Right cardiac atrium (tissue), 5 donors: ENCODE results near the gene SOCS2. TPM values are rescaled to one million over a fixed set of nuclear protein-coding genes. Genes with fewer than 3 reads are reported as not detected.
"Not testable (repeated sequence)": the region's sequence is repeated elsewhere in the genome, so short reads cannot be mapped to it uniquely, and the experiment has no call there.

ENCODE experiments used
- ATAC-seq, 2 donors: fragments of 200-7000 bp; cut with Tn5 transposase; one replicate each; pipeline versions ENCODE4 v1.8.0 to v1.9.1; 2020; ENCODE audit warnings: moderate library complexity in 2 of 2, mild to moderate bottlenecking in 1 of 2
- DNase-seq, 3 donors: peaks; one replicate each; pipeline ENCODE4 v3.0.0-alpha.2; 2020
- H3K27ac ChIP-seq: one replicate; pipeline ENCODE4 v1.5.1; 2013; ENCODE audit warnings: mild to moderate bottlenecking, low read length, control low read depth, moderate library complexity
- H3K27me3 ChIP-seq: one replicate; pipeline ENCODE4 v1.6.1; 2013; ENCODE audit not compliant: control insufficient read depth, insufficient read depth
- H3K4me1 ChIP-seq: one replicate; pipeline ENCODE4 v1.6.1; 2013; ENCODE audit warnings: low read length; ENCODE audit not compliant: control insufficient read depth, insufficient read depth
- H3K4me3 ChIP-seq: one replicate; pipeline ENCODE4 v1.5.1; 2013; ENCODE audit warnings: low read length, control low read depth
- H3K9me3 ChIP-seq: one replicate; pipeline ENCODE4 v1.6.1; 2013; ENCODE audit warnings: low read length; ENCODE audit not compliant: control insufficient read depth
- WGBS: extraction: QIAGEN DNeasy Blood & Tissue Kit; methylation state at CpG from one replicate; pipeline ENCODE4 v1.1.7; 2013; 5-methylcytosine and 5-hydroxymethylcytosine counted together
- intact Hi-C, 4 donors: fragments of 100-400 bp; cut with DNase I; formaldehyde crosslinking; loops; one replicate each; pipeline versions ENCODE4 v1.11.0 to v1.14.0; 2022 to 2023
- polyA plus RNA-seq: library from polyadenylated mRNA; stranded (reverse); fragments of 200-250 nt; gene quantifications from one replicate; pipeline ENCODE4 v1.2.3, GENCODE V29; 2013
- total RNA-seq, 4 donors: library from RNA; stranded (reverse); fragmentation: NEBNext Ultra II Directional; extraction: Animal tissue kit (Norgen Biotek cat#: 25700); gene quantifications; one replicate each; pipeline ENCODE4 v1.2.1, GENCODE V29; 2021
- donor health status: healthy with polysubstance abuse.
- donor health status: DM: no; HTN: yes; CAD: no.
- donor health status: DM: no; HTN: no; CAD: no.
- donor health status: DM: no; HTN: yes; CAD: no; lungs with severe emphysema.
- donor health status: DM: yes; HTN: yes; CAD: no.

The SOCS2 gene
- total and polyA plus RNA-seq, 5 donors, result 11.3 to 19.1 (median 15.9) TPM

- H3K4me3 ChIP-seq, result no peak overlapping the region
- no peaks in the 10 kb centered on the region for H3K27me3 ChIP-seq
- 35% methylated on average over 1 of the region's 1 CpG for WGBS
- H3K9me3 ChIP-seq, result no peaks in the 10 kb centered on the region
- no peak overlapping the region for H3K27ac ChIP-seq
- no peak for DNase-seq
- no peaks in the 10 kb centered on the region for H3K4me1 ChIP-seq
- ATAC-seq, result peak in 1 of 2 donors; percentile 39
- intact Hi-C loops, result no loop called here
Measured at GRCh38 chr12:93540466-93540865, 32.0 kb upstream of the SOCS2 start.

- Histone ChIP-seq H3K27me3 (no peaks in the 10 kb centered on the region), H3K4me1 (no peaks in the 10 kb centered on the region), H3K4me3 (no peak overlapping the region), H3K9me3 (no peaks in the 10 kb centered on the region), H3K27ac (no peak overlapping the region)
- DNase-seq (no peak), ATAC-seq (no peak)
- WGBS, result 36% methylated on average over 4 of the region's 4 CpGs
- intact Hi-C loops, result no loop called here
Measured at GRCh38 chr12:93541578-93542225, 30.8 kb upstream of the SOCS2 start.

GRCh38 chr12:93547778-93548177 lies 24.7 kb upstream of the SOCS2 start:
- ATAC-seq (no peak), DNase-seq (no peak)
- intact Hi-C loops, result no loop called here
- Histone ChIP-seq H3K4me3 (no peak overlapping the region), H3K4me1 (no peaks in the 10 kb centered on the region), H3K27ac (no peak overlapping the region), H3K27me3 (no peaks in the 10 kb centered on the region), H3K9me3 (no peaks in the 10 kb centered on the region)
- WGBS, result 90% methylated on average over 2 of the region's 2 CpGs

GRCh38 chr12:93549174-93549573 lies 23.3 kb upstream of the SOCS2 start:
- H3K9me3 ChIP-seq, result no peaks in the 10 kb centered on the region
- intact Hi-C loops, result no loop called here
- no peak for ATAC-seq
- H3K4me3 ChIP-seq, result no peak overlapping the region
- no peaks in the 10 kb centered on the region for H3K27me3 ChIP-seq
- 79% methylated on average over 6 of the region's 6 CpGs for WGBS
- no peak overlapping the region for H3K27ac ChIP-seq
- DNase-seq, result no peak
- H3K4me1 ChIP-seq, result no peaks in the 10 kb centered on the region

GRCh38 chr12:93550748-93551611 lies 21.5 kb upstream of the SOCS2 start:
- WGBS, result 77% methylated on average over 11 of the region's 11 CpGs
- Histone ChIP-seq H3K4me3 (no peak overlapping the region), H3K27ac (no peak overlapping the region), H3K27me3 (no peaks in the 10 kb centered on the region), H3K4me1 (no peaks in the 10 kb centered on the region), H3K9me3 (no peaks in the 10 kb centered on the region)
- intact Hi-C loops, result no loop called here
- DNase-seq (no peak), ATAC-seq (no peak)

- 83% methylated on average over 4 of the region's 4 CpGs for WGBS
- ATAC-seq, result no peak
- H3K27ac ChIP-seq, result no peak overlapping the region
- intact Hi-C loops, result no loop called here
- no peak for DNase-seq
- no peaks in the 10 kb centered on the region for H3K27me3 ChIP-seq
- H3K4me3 ChIP-seq, result no peak overlapping the region
- H3K4me1 ChIP-seq, result no peaks in the 10 kb centered on the region
- H3K9me3 ChIP-seq, result no peaks in the 10 kb centered on the region
Measured at GRCh38 chr12:93552427-93552826, 20.0 kb upstream of the SOCS2 start.

- H3K9me3 ChIP-seq, H3K4me1 ChIP-seq, H3K4me3 ChIP-seq, H3K27ac ChIP-seq, H3K27me3 ChIP-seq, ATAC-seq, DNase-seq, intact Hi-C loops: not testable (repeated sequence)
Measured at GRCh38 chr12:93557879-93558278, 14.6 kb upstream of the SOCS2 start.

GRCh38 chr12:93558685-93559084 lies 13.8 kb upstream of the SOCS2 start:
- H3K4me3 ChIP-seq, intact Hi-C loops: not testable (repeated sequence)

GRCh38 chr12:93563807-93564538 lies 8.5 kb upstream of the SOCS2 start:
- intact Hi-C loops, result loop anchor here in 3 of 4 donors (10.0 kb wide), 4 partner anchors 59 to 421 kb away; no protein-coding TSS in a partner anchor
- Histone ChIP-seq H3K4me3 (no peak overlapping the region), H3K27me3 (no peaks in the 10 kb centered on the region), H3K27ac (no peak overlapping the region), H3K4me1 (no peaks in the 10 kb centered on the region), H3K9me3 (no peaks in the 10 kb centered on the region)
- no peak for DNase-seq
- 62% methylated on average over 6 of the region's 6 CpGs for WGBS
- ATAC-seq, result no peak

More at GRCh38 chr12:93558685-93559084, 13.8 kb upstream of the SOCS2 start:
- not testable (repeated sequence) for ATAC-seq, H3K4me1 ChIP-seq, DNase-seq, H3K9me3 ChIP-seq, H3K27ac ChIP-seq, H3K27me3 ChIP-seq
- 92% methylated on average over 1 of the region's 1 CpG for WGBS

GRCh38 chr12:93565760-93566159 lies 6.7 kb upstream of the SOCS2 start:
- intact Hi-C loops, result loop anchor here (5.0 to 10.0 kb wide), 7 partner anchors 58 to 537 kb away; no protein-coding TSS in a partner anchor
- no peak for ATAC-seq
- Histone ChIP-seq H3K9me3 (no peaks in the 10 kb centered on the region), H3K4me3 (no peak overlapping the region), H3K27ac (no peak overlapping the region), H3K4me1 (no peaks in the 10 kb centered on the region), H3K27me3 (no peaks in the 10 kb centered on the region)
- 95% methylated on average over 3 of the region's 3 CpGs for WGBS
- DNase-seq, result no peak

GRCh38 chr12:93567174-93567573 lies 5.3 kb upstream of the SOCS2 start:
- 54% methylated on average over 3 of the region's 3 CpGs for WGBS
- ATAC-seq, result no peak

More at GRCh38 chr12:93567174-93567573, 5.3 kb upstream of the SOCS2 start:
- intact Hi-C loops, result loop anchor here (5.0 to 10.0 kb wide), 7 partner anchors 60 to 535 kb away; no protein-coding TSS in a partner anchor
- Histone ChIP-seq H3K4me3 (no peak overlapping the region), H3K27me3 (no peaks in the 10 kb centered on the region), H3K9me3 (no peaks in the 10 kb centered on the region), H3K27ac (no peak overlapping the region), H3K4me1 (no peaks in the 10 kb centered on the region)
- no peak for DNase-seq
